ENCODE data around the gene AKR7A2. TPM values are rescaled to one million over a fixed set of nuclear protein-coding genes. Genes with fewer than 3 reads are reported as not detected.

Gene AKR7A2
- total RNA-seq, 1 donor from 2014 or later: 30.3 TPM

- peak overlapping the region; percentile 28 for H3K9ac ChIP-seq (ENCODE audit: low read length)
- FAIRE-seq (no peak), DNase-seq (ENCODE audit: low read depth) (peak; percentile 54)
- peaks cover 25% of the 10 kb centered on the region for H3K4me1 ChIP-seq (ENCODE audit: insufficient read depth, low read length)
- Mint-ChIP-seq H3K9me3 (ENCODE audit: unreplicated experiment) (no peaks in the 10 kb centered on the region), H3K27ac (ENCODE audit: unreplicated experiment) (no peak overlapping the region), H3K4me3 (ENCODE audit: unreplicated experiment) (no peak overlapping the region), H3K4me1 (ENCODE audit: low read depth, unreplicated experiment) (peaks cover 15% of the 10 kb centered on the region), H3K36me3 (ENCODE audit: low read depth, unreplicated experiment) (peaks cover 14% of the 10 kb centered on the region), H3K27me3 (ENCODE audit: low read depth, unreplicated experiment) (no peaks in the 10 kb centered on the region)
- TF ChIP-seq EZH2 (IDR thresholded peaks at IDR 0.05; ENCODE audit: insufficient read depth, low read length): no peak
- no peak for TF ChIP-seq CTCF (IDR thresholded peaks at IDR 0.05; ENCODE audit: insufficient read depth, low read depth, low read length)
- H2AFZ ChIP-seq (ENCODE audit: low read depth, low read length): no peak overlapping the region
- no peaks in the 10 kb centered on the region for H3K27me3 ChIP-seq (ENCODE audit: insufficient read depth, low read length)
- peaks cover 37% of the 10 kb centered on the region for H3K79me2 ChIP-seq (ENCODE audit: insufficient read depth, low read length)
- H3K4me3 ChIP-seq (ENCODE audit: insufficient read depth, low read depth, low read length): no peak overlapping the region
- H3K9me3 ChIP-seq (ENCODE audit: insufficient read depth, low read depth, low read length): no peaks in the 10 kb centered on the region
- H3K27ac ChIP-seq (ENCODE audit: low read depth, low read length): peak overlapping the region; percentile 24
- H3K36me3 ChIP-seq (ENCODE audit: insufficient read depth, low read length): peaks cover 20% of the 10 kb centered on the region
- H3K4me2 ChIP-seq (ENCODE audit: low read length): peak overlapping the region; percentile 21
- peaks cover 49% of the 10 kb centered on the region for H4K20me1 ChIP-seq (ENCODE audit: insufficient read depth, low read length)
These were observed 2.7 kb downstream of the AKR7A2 start for GRCh38 chr1:19309123-19309813.

DNA sequence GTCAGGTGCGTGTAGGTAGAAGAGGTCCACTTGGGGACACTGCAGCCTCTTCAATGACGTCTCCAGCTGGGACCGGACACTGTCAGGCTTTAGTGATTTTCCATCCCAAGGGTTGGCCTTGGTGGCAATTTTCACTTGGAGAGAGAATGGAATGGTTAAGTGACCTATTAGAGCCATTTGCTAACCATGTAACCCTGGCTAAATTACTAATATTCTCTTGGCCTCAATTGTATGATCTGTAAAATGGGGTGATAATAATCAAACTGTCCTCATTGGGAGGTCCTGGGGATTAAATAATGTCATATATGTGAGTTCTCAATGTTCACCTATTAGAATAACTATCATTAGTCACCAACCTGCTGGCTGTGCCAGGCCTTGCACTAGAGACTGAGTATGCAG is 3.4 kb downstream of the AKR7A2 start:
- H3K27ac Mint-ChIP-seq (ENCODE audit: unreplicated experiment): peak overlapping the region; percentile 58
- DNase-seq (ENCODE audit: low read depth) (no peak), FAIRE-seq (no peak)
- no peaks in the 10 kb centered on the region for H3K9me3 Mint-ChIP-seq (ENCODE audit: unreplicated experiment)
- no peaks in the 10 kb centered on the region for H3K27me3 Mint-ChIP-seq (ENCODE audit: low read depth, unreplicated experiment)
- Histone ChIP-seq H3K27ac (ENCODE audit: low read depth, low read length) (no peak overlapping the region), H4K20me1 (ENCODE audit: insufficient read depth, low read length) (peaks cover 43% of the 10 kb centered on the region), H3K9me3 (ENCODE audit: insufficient read depth, low read depth, low read length) (no peaks in the 10 kb centered on the region), H3K4me1 (ENCODE audit: insufficient read depth, low read length) (peaks cover 25% of the 10 kb centered on the region), H3K79me2 (ENCODE audit: insufficient read depth, low read length) (peaks cover 35% of the 10 kb centered on the region), H3K27me3 (ENCODE audit: insufficient read depth, low read length) (no peaks in the 10 kb centered on the region), H3K36me3 (ENCODE audit: insufficient read depth, low read length) (peaks cover 25% of the 10 kb centered on the region), H3K4me3 (ENCODE audit: insufficient read depth, low read depth, low read length) (no peak overlapping the region), H3K9ac (ENCODE audit: low read length) (no peak overlapping the region), H2AFZ (ENCODE audit: low read depth, low read length) (no peak overlapping the region), H3K4me2 (ENCODE audit: low read length) (no peak overlapping the region)
- peaks cover 14% of the 10 kb centered on the region for H3K4me1 Mint-ChIP-seq (ENCODE audit: low read depth, unreplicated experiment)
- peak overlapping the region; percentile 40 for H3K4me3 Mint-ChIP-seq (ENCODE audit: unreplicated experiment)
- TF ChIP-seq CTCF (IDR thresholded peaks at IDR 0.05; ENCODE audit: insufficient read depth, low read depth, low read length) (no peak), EZH2 (IDR thresholded peaks at IDR 0.05; ENCODE audit: insufficient read depth, low read length) (no peak)
- H3K36me3 Mint-ChIP-seq (ENCODE audit: low read depth, unreplicated experiment): peaks cover 16% of the 10 kb centered on the region
